K562 (cell line): ENCODE data around the gene TOM1L2. TPM values are rescaled to one million over a fixed set of nuclear protein-coding genes. Genes with fewer than 3 reads are reported as not detected.

Source experiments
- ARID2 ChIP-seq: fragments of 450-650 bp; IDR thresholded peaks from 2 replicates; pipeline ENCODE4 v1.6.1; 2017; ENCODE audit warnings: antibody characterized with exemption, mild to moderate bottlenecking
- BCOR ChIP-seq: fragments of 450-650 bp; IDR thresholded peaks from 2 replicates; pipeline ENCODE4 v1.6.1; 2016
- CBFA2T2 ChIP-seq: fragments of 450-650 bp; conservative IDR thresholded peaks from 2 replicates; pipeline ENCODE4 v1.6.1; 2017; ENCODE audit warnings: mild to moderate bottlenecking
- E2F6 ChIP-seq, 2 experiments: IDR thresholded peaks; 2 replicates each; pipeline ENCODE4 v1.6.1; 2011; ENCODE audit warnings: borderline replicate concordance in 1 of 2, control low read depth in 1 of 2, low read depth in 1 of 2, low read length in 1 of 2, mild to moderate bottlenecking in 1 of 2, mixed read lengths in 1 of 2, moderate library complexity in 1 of 2; ENCODE audit not compliant: insufficient read depth in 1 of 2, insufficient read length in 1 of 2, poor library complexity in 1 of 2, severe bottlenecking in 1 of 2; ENCODE audit errors: extremely low read depth in 1 of 2
- ETV1 ChIP-seq: fragments of 450-650 bp; conservative IDR thresholded peaks from 2 replicates; pipeline ENCODE4 v1.6.1; 2016; ENCODE audit warnings: missing genetic modification characterization, control low read depth, low read depth, missing compliant biosample characterization
- FOXJ2 ChIP-seq: fragments of 200-800 bp; sonication (Bioruptor generic); IDR thresholded peaks from 2 replicates; pipeline ENCODE4 v1.6.1; 2016; ENCODE audit warnings: missing genetic modification characterization, missing compliant biosample characterization
- GATA2 ChIP-seq: sonication (generic); formaldehyde crosslinking; IDR thresholded peaks from 2 replicates; pipeline ENCODE4 v1.4.0; 2020; ENCODE audit warnings: mild to moderate bottlenecking, missing genetic modification reagents
- SREBF2 ChIP-seq: sonication (generic); formaldehyde crosslinking; IDR thresholded peaks from 2 replicates; pipeline ENCODE4 v1.4.0; 2020; ENCODE audit warnings: mild to moderate bottlenecking, missing genetic modification reagents
- SRF ChIP-seq, 2 experiments: fragments of 250-450, 450-650 bp in 1 of 2; sonication (Bioruptor Pico) in 1 of 2; sonication (generic) in 1 of 2; formaldehyde crosslinking; IDR thresholded peaks; 2 replicates each; pipeline versions ENCODE4 v1.5.0 to v1.5.1; 2020 to 2022; ENCODE audit warnings: mild to moderate bottlenecking in 1 of 2, missing genetic modification reagents in 1 of 2
- STAG1 ChIP-seq: sonication (generic); formaldehyde crosslinking; IDR thresholded peaks from 2 replicates; pipeline ENCODE4 v1.5.0; 2020; ENCODE audit warnings: missing genetic modification reagents, borderline replicate concordance
- ZBTB40 ChIP-seq, 2 experiments: fragments of 450-650 bp in 1 of 2; sonication (generic) in 1 of 2; formaldehyde crosslinking in 1 of 2; IDR thresholded peaks; 2 replicates each; pipeline versions ENCODE4 v1.7.1 to v1.9.0; 2016 to 2022; ENCODE audit warnings: inconsistent platforms in 1 of 2, mild to moderate bottlenecking in 1 of 2, missing genetic modification reagents in 1 of 2
- ZKSCAN3 ChIP-seq: fragments of 250-450 bp; sonication (Bioruptor Pico); IDR thresholded peaks from 2 replicates; pipeline ENCODE4 v1.4.0; 2020
- ZNF785 ChIP-seq: fragments of 250-450 bp; sonication (Bioruptor Pico); IDR thresholded peaks from 2 replicates; pipeline ENCODE4 v1.4.0; 2020; ENCODE audit warnings: mild to moderate bottlenecking
- polyA plus RNA-seq, 8 experiments: library from polyadenylated mRNA; depleted of rRNA in 4 of 8; stranded (reverse) in 5 of 8; unstranded in 3 of 8; fragments of >200 nt; fragmentation: Nextera tagmentation in 2 of 8; fragmentation: Illumina TruSeq in 1 of 8; extraction: Ambion mirVana in 2 of 8; extraction: Trizol in 1 of 8; gene quantifications; 2 replicates each; pipeline versions ENCODE4 v1.2.1 to v1.2.3, GENCODE V29; 2011 to 2014; ENCODE audit warnings: inconsistent platforms in 1 of 8, missing spikeins in 1 of 8
- total RNA-seq, 7 experiments: library from RNA; depleted of rRNA in 6 of 7; stranded (reverse); fragments of >200 nt in 6 of 7; fragmentation: Illumina TruSeq in 2 of 7; extraction: Trizol in 2 of 7; gene quantifications; 2 replicates each; pipeline versions ENCODE4 v1.2.1 to v1.2.3, GENCODE V29; 2011 to 2021; ENCODE audit warnings: low replicate concordance in 1 of 7
- TF ChIP-seq, protein P1 (sequence below): sonication (generic); formaldehyde crosslinking; IDR thresholded peaks from 2 replicates; pipeline ENCODE4 v1.4.0; 2020; ENCODE audit warnings: mild to moderate bottlenecking, missing genetic modification reagents

Gene TOM1L2
- total and polyA plus RNA-seq, 9 of the 15 experiments (the other 6 are each of a cell fraction or from before 2014, with no cell fraction given), result 0.07 to 6.0 (median 2.5) TPM

- TF ChIP-seq E2F6 (IDR thresholded peaks at IDR 0.05; ENCODE audit: borderline replicate concordance in 1 of 2, extremely low read depth in 1 of 2, insufficient read depth in 1 of 2, insufficient read length in 1 of 2, low read depth in 1 of 2, low read length in 1 of 2, poor library complexity in 1 of 2, severe bottlenecking in 1 of 2), result peak; percentile 26 to 30
- no peak; a peak in 1 of 4 replicates for TF ChIP-seq SRF (CRISPR knock-in tag; IDR thresholded peaks at IDR 0.05)
- no peak for TF ChIP-seq GATA2 (CRISPR knock-in tag)
- peak; percentile 98 for TF ChIP-seq CBFA2T2
- TF ChIP-seq SREBF2, result no peak
- TF ChIP-seq BCOR, result no peak
- TF ChIP-seq STAG1 (CRISPR knock-in tag), result no peak
- TF ChIP-seq, protein P1, sequence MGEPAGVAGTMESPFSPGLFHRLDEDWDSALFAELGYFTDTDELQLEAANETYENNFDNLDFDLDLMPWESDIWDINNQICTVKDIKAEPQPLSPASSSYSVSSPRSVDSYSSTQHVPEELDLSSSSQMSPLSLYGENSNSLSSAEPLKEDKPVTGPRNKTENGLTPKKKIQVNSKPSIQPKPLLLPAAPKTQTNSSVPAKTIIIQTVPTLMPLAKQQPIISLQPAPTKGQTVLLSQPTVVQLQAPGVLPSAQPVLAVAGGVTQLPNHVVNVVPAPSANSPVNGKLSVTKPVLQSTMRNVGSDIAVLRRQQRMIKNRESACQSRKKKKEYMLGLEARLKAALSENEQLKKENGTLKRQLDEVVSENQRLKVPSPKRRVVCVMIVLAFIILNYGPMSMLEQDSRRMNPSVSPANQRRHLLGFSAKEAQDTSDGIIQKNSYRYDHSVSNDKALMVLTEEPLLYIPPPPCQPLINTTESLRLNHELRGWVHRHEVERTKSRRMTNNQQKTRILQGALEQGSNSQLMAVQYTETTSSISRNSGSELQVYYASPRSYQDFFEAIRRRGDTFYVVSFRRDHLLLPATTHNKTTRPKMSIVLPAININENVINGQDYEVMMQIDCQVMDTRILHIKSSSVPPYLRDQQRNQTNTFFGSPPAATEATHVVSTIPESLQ (CRISPR knock-in tag), result no peak
- no peak for TF ChIP-seq ARID2
- no peak for TF ChIP-seq ZNF785 (CRISPR knock-in tag)
- TF ChIP-seq FOXJ2 (tag), result no peak; the same call in 1 of the 2 replicates
- peak; percentile 42; the same call in 1 of the 2 replicates for TF ChIP-seq ETV1 (tag)
- TF ChIP-seq ZBTB40 (IDR thresholded peaks at IDR 0.05), result peak; percentile 82
- no peak for TF ChIP-seq ZBTB40 (CRISPR knock-in tag; IDR thresholded peaks at IDR 0.05)
- no peak for TF ChIP-seq ZKSCAN3 (CRISPR knock-in tag)
Observed at GRCh38 chr17:17972126-17972951, at the start of gene TOM1L2, which contains the start of gene DRC3 (continued).
